ENCODE measurements around the gene RPN1.
A peak's percentile ranks its signal among the peaks of the same experiment; 100 is the strongest.

The RPN1 gene

DNA sequence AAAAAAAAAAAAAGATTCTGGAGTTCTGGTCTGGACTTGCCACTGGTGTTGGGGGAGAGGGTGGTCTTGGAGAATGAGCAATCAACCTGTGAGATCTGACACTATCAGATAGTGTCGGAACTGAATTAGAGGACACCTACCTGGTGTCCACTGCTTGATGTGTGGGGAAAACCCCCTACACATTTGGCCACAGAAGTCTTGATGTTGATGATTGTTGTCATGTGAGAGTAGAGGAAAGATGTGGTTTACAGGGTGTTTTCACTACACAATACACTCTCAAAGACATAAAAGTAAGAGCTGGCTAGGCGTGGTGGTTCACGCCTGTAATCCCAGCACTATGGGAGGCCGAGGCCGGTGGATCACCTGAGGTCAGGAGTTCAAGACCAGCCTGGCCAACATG is 38.4 kb upstream of the RPN1 start:
- no peaks in the 10 kb centered on the region for H3K36me3 ChIP-seq (ENCODE audit: control insufficient read depth, insufficient read depth, low read length)
- no peaks in the 10 kb centered on the region for H3K9me3 ChIP-seq (ENCODE audit: control insufficient read depth, low read length)
- TF ChIP-seq, protein P1, sequence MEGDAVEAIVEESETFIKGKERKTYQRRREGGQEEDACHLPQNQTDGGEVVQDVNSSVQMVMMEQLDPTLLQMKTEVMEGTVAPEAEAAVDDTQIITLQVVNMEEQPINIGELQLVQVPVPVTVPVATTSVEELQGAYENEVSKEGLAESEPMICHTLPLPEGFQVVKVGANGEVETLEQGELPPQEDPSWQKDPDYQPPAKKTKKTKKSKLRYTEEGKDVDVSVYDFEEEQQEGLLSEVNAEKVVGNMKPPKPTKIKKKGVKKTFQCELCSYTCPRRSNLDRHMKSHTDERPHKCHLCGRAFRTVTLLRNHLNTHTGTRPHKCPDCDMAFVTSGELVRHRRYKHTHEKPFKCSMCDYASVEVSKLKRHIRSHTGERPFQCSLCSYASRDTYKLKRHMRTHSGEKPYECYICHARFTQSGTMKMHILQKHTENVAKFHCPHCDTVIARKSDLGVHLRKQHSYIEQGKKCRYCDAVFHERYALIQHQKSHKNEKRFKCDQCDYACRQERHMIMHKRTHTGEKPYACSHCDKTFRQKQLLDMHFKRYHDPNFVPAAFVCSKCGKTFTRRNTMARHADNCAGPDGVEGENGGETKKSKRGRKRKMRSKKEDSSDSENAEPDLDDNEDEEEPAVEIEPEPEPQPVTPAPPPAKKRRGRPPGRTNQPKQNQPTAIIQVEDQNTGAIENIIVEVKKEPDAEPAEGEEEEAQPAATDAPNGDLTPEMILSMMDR (IDR thresholded peaks at IDR 0.05) = no peak
- H3K27ac ChIP-seq = no peak overlapping the region
- H3K4me1 ChIP-seq = no peaks in the 10 kb centered on the region
- H2AFZ ChIP-seq = no peak overlapping the region
- H3K9ac ChIP-seq = no peak overlapping the region
- H3K27me3 ChIP-seq (ENCODE audit: control insufficient read depth, insufficient read depth, low read length) = no peaks in the 10 kb centered on the region
- no peak overlapping the region for H3K4me3 ChIP-seq (ENCODE audit: low read depth, low read length)
- no peak overlapping the region for H3K4me2 ChIP-seq (ENCODE audit: low read length)
- no peaks in the 10 kb centered on the region for H3K79me2 ChIP-seq

DNA sequence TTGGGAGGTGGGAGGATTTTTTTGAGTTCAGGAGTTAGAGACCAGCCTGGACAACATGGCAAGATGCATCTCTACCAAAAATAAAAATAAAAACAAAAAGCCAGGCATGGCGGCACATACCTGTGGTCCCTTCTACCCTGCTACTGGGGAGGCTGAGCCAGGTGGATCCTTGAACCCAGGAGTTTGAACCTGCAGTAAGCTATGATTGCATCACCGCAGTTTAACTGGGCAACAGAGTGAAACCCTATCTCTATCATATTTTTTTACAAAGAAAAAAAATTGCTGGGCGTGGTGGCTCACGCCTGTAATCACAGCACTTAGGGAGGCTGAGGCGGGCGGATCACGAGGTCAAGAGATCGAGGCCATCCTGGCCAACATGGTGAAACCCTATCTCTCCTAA is 35.8 kb upstream of the RPN1 start:
- Histone ChIP-seq H3K36me3 (ENCODE audit: control insufficient read depth, insufficient read depth, low read length) (no peaks in the 10 kb centered on the region), H3K9me3 (ENCODE audit: control insufficient read depth, low read length) (no peaks in the 10 kb centered on the region), H3K4me1 (no peaks in the 10 kb centered on the region), H3K4me3 (ENCODE audit: low read depth, low read length) (no peak overlapping the region), H3K27me3 (ENCODE audit: control insufficient read depth, insufficient read depth, low read length) (no peaks in the 10 kb centered on the region), H3K27ac (no peak overlapping the region), H2AFZ (no peak overlapping the region), H3K4me2 (ENCODE audit: low read length) (no peak overlapping the region), H3K79me2 (no peaks in the 10 kb centered on the region), H3K9ac (no peak overlapping the region)
- TF ChIP-seq, protein P1 (IDR thresholded peaks at IDR 0.05) = no peak

DNA sequence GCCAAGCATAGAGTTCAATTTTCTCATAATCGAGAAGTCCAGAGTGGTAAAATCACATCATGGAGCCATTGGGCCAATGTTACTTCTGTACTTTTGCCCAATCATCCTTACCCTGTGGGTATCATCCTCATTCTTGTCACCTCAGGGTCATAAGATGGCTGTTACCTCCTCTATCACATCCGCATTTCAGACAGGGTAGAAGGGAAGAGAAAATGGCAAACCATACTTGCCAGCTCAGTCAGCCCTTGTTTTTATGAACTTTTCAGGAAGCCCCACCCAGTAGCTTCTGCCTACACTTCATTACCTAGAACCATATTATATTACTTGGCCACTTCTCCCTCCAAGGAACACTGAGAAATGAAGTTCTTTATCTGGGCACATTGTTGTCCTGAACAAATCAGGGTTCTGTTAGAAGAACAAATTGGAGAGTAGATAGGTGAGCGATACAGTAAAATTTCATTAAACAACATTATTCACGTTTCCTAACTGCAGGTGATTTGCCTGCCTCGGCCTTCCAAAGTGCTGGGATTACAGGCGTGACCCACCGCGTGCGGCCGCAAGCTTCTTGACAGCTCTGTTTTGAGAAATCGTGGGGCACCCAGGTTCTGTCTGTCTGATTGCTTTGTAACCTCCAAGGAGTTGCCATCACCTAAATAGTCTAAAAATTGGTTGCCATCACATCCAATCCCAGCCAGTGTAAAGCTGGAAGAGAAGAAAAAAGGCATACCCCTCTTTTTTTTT is 34.5 kb upstream of the RPN1 start:
- Histone ChIP-seq H2AFZ (no peak overlapping the region), H3K36me3 (ENCODE audit: control insufficient read depth, insufficient read depth, low read length) (no peaks in the 10 kb centered on the region), H3K27me3 (ENCODE audit: control insufficient read depth, insufficient read depth, low read length) (no peaks in the 10 kb centered on the region), H3K4me3 (ENCODE audit: low read depth, low read length) (no peak overlapping the region), H3K27ac (no peak overlapping the region), H3K9ac (no peak overlapping the region), H3K4me1 (peaks cover 2% of the 10 kb centered on the region), H3K79me2 (no peaks in the 10 kb centered on the region), H3K4me2 (ENCODE audit: low read length) (no peak overlapping the region), H3K9me3 (ENCODE audit: control insufficient read depth, low read length) (no peaks in the 10 kb centered on the region)
- TF ChIP-seq, protein P1 (IDR thresholded peaks at IDR 0.05) = no peak

DNA sequence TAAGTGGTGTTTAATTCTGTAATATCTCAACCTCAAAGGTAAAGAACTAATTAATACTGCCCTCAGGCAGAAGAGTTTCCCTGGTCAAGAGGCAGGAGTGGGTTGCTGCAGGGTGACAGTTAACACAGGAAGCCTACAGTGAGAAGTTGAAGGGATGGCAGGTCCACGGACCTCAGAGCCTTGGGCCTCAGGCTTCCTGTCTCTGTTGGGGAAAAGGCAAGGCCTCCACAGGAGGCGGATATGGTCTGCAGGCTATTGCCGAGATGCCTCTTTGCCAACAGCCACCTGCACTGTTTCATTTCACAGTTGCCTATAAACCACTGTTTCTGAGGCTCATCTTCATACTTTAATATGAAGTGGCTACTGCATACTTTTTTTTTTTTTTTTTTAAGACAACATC is 33.3 kb upstream of the RPN1 start:
- TF ChIP-seq, protein P1 (IDR thresholded peaks at IDR 0.05) = no peak
- H3K79me2 ChIP-seq = no peaks in the 10 kb centered on the region
- no peak overlapping the region for H3K4me2 ChIP-seq (ENCODE audit: low read length)
- no peak overlapping the region for H3K27ac ChIP-seq
- no peak overlapping the region for H3K4me3 ChIP-seq (ENCODE audit: low read depth, low read length)
- no peak overlapping the region for H3K9ac ChIP-seq
- H2AFZ ChIP-seq = no peak overlapping the region
- no peaks in the 10 kb centered on the region for H3K36me3 ChIP-seq (ENCODE audit: control insufficient read depth, insufficient read depth, low read length)
- H3K9me3 ChIP-seq (ENCODE audit: control insufficient read depth, low read length) = no peaks in the 10 kb centered on the region
- no peaks in the 10 kb centered on the region for H3K27me3 ChIP-seq (ENCODE audit: control insufficient read depth, insufficient read depth, low read length)
- H3K4me1 ChIP-seq = peaks cover 2% of the 10 kb centered on the region

DNA sequence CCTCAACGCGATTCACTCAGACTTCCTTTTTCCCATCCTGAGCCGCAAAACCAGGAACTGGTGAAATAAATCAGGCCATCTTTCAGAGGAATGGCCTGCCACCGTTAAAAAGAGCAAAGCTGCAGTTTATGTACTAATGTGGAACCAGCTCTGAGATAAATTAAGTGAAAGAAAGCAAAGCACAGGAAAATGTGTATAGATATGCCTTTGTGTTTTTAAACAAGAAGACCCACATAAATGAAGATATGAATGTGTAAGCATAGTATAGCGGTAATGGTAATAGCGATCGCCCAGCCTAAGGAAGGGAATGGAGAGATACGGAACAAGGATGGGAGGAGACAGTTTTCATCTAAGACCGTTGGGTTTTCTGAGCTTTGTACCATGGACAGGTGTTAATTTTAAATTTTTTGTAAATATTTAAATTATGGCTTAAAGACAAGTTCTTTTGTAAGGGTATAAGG is 30.8 kb upstream of the RPN1 start:
- H3K27me3 ChIP-seq (ENCODE audit: control insufficient read depth, insufficient read depth, low read length) = no peaks in the 10 kb centered on the region
- peak overlapping the region; percentile 47 for H3K9ac ChIP-seq
- peak overlapping the region; percentile 98 for H3K27ac ChIP-seq
- TF ChIP-seq, protein P1 (IDR thresholded peaks at IDR 0.05) = no peak
- H3K4me3 ChIP-seq (ENCODE audit: low read depth, low read length) = peak overlapping the region; percentile 72
- no peaks in the 10 kb centered on the region for H3K36me3 ChIP-seq (ENCODE audit: control insufficient read depth, insufficient read depth, low read length)
- peaks cover 2% of the 10 kb centered on the region for H3K4me1 ChIP-seq
- no peaks in the 10 kb centered on the region for H3K9me3 ChIP-seq (ENCODE audit: control insufficient read depth, low read length)
- H2AFZ ChIP-seq = peak overlapping the region; percentile 99
- no peaks in the 10 kb centered on the region for H3K79me2 ChIP-seq
- peak overlapping the region; percentile 70 for H3K4me2 ChIP-seq (ENCODE audit: low read length)
